ENCODE measurements around the gene UNC5B.
A peak's percentile ranks its signal among the peaks of the same experiment; 100 is the strongest.
"Not testable (repeated sequence)": the region's sequence is repeated elsewhere in the genome, so short reads cannot be mapped to it uniquely, and the experiment has no call there.

The UNC5B gene

DNA sequence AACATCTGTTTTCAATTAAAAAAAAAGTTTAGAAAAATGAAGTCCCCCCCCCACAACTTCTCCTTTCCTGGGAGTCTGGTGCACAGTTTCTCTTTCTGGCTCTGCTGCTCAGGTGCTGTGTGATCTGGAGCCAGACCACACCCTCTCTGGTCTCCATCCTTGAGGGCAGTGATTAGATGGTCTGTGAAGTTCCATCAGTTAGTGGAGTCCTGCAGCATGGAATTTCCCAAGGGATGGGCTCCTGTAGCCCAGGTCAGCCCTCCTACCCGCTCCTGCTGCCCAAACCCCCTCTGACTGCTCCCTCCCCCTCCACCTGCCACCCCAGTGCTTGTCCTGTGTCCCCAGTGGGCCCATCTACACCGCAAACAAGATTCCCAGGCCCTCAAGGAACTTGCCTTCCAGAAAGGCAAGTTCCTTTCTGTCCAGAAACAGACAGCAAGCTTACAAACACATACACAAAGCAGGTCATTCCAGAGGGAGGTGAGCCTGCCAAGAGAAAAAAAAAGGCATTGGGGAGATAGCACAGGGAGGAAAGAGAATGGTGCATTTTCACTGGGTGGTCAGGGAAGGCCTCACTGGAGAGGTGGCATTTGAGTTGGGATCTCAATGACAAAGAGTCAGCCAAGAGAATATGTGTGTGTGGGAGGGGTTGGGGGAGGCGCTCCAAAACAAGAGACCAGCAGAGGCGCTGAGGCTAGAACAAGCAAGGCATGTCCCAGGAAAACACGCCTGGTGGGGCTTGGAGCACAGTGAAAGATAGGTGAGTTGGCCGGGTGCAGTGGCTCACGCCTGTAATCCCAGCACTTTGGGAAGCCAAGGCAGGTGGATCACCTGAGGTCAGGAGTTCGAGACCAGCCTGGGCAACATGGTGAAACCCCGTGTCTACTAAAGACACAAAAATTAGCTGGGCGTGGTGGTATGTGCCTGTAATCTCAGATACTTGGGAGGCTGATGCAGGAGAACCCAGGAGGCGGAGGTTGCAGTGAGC lies 57.2 kb downstream of the UNC5B start:
- no peak for DNase-seq

GRCh38 chr10:71270301-71271220 lies 58.2 kb downstream of the UNC5B start:
- DNase-seq, result peak; percentile 87

DNA sequence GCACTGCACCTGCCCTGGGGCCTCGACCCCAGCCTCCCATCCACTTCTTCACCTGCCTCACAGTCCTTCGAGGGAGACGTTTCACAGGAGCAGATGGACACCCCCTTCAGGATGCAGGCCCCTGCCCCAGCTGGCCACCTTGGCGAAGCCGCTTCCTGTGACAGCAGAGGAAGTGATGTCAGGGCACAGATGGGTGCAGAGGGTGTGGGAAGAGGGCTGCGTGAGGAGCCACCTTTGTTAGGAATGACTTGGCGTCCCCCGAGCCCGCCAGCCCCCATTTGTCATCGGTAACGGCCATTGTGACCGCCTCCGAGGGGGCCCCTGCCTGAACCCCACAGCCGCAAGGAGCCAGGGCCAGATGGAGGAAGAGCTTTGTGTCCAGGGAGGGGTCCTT lies 59.3 kb downstream of the UNC5B start:
- peak; percentile 24 for DNase-seq

- no peak for DNase-seq
These were observed 59.8 kb downstream of the UNC5B start for GRCh38 chr10:71272056-71272771.

DNA sequence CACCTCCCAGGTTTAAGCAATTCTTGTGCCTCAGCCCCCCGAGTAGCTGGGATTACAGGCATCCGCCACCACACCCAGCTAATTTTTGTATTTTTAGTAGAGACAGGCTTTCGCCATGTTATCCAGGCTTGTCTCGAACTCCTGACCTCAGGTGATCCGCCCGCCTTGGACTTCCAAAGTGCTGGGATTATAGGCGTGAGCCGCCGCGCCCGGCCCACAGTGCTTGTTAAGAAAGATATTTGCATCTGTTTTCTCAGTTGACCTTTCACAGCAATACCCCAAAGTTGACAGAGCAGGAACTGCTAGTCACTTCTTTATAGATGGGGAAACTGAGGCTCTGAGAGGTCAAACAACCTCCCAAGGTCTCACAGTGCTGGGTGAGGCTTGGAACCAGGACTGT lies 60.6 kb downstream of the UNC5B start:
- not testable (repeated sequence) for DNase-seq

DNA sequence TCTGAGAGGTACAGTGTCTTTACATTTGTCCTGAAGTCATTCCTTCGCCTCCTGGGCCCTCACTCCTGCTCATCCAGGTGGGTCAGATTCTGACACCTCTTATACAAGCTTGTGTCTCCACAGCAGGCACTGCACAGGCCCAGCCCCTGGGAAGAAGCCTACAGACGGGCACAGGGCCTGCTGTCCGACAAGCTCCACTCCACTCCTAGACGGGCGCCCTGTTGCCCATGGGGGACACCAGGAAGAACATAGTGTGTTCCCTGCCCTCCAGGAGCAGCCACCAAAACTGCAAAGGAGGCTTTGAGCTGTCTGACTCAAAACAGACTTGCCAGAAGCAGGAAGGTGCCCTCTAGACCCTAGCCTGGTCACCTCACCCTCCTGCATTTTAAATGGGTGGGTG lies 61.1 kb downstream of the UNC5B start:
- no peak for DNase-seq

DNA sequence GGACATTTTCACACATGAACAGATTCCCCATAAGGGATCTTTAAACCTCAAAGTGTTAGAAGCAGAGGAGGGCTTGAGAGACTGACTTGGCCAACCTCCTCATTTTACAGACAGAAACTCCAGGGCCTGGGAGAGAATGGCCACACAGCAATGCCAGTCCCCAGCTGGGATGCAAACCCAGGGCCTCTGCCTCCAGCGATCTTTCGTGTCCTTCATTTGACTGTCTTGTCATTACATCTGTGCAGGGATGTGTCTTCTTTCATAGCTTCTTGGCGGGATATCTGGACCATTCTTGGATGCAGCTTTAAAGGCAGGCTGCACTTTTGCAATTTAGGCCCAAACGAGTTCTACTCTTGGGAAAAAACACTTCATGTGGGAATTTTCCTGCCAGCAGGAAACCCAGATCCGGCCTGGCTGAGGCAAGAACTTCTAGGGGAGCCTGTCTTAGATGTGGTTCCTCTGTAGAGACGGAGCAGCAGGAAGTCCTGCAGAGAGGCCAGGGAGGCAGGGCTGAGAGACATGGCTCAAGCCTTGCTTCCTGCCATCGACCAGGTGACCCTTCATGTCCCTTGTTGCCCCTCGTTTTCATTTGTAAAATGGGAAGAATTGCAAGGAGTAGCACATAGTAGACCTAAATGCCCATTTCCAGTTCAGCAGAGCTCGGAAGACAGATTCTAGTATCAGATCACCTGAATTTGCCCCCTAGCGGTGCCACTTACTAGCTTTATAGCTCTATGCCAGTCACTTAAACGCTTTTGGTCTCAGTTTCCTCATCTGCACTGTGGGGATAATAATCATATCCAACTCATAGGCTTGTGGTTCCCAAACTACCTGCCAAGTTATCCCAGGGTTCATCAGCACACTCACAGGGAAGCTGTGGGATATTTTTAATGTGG lies 62.8 kb downstream of the UNC5B start:
- DNase-seq, result no peak

GRCh38 chr10:71276873-71277272 lies 64.5 kb downstream of the UNC5B start:
- no peak for DNase-seq

DNA sequence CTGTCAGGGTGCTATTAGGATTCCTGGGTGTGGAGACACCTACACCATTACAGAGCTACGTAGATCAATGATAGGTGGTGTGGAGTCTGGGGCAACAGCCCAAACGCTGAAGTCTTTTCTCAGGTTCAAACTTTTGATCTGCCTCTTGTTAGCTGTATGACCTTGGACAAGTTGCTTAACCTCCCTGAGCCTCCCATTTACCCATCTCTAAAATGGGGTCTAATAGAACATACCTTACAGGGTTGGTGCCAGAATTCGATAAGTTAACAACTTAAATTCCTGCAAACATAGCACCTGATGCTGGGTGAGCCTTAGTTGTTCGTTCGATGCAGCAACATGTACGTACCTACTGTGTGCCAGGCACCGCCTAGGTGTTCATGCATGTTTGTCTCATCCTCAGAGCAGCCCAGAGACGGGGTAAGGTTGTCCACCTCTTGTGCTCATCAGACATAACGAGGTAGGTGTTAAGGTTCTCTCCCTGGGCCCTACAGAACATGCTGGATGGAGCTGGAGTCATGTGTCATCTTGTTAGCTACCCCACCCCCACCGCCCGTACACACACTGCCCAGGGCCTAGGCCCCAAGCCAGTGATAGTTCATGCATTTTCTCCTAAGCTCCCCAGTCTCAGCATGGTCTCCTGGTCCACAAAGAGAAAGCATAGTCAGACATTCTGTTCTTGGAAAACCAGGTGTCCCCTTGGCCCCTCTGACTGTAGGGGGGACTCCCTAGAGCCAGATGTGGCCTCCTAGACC lies 65.7 kb downstream of the UNC5B start:
- no peak for DNase-seq

DNA sequence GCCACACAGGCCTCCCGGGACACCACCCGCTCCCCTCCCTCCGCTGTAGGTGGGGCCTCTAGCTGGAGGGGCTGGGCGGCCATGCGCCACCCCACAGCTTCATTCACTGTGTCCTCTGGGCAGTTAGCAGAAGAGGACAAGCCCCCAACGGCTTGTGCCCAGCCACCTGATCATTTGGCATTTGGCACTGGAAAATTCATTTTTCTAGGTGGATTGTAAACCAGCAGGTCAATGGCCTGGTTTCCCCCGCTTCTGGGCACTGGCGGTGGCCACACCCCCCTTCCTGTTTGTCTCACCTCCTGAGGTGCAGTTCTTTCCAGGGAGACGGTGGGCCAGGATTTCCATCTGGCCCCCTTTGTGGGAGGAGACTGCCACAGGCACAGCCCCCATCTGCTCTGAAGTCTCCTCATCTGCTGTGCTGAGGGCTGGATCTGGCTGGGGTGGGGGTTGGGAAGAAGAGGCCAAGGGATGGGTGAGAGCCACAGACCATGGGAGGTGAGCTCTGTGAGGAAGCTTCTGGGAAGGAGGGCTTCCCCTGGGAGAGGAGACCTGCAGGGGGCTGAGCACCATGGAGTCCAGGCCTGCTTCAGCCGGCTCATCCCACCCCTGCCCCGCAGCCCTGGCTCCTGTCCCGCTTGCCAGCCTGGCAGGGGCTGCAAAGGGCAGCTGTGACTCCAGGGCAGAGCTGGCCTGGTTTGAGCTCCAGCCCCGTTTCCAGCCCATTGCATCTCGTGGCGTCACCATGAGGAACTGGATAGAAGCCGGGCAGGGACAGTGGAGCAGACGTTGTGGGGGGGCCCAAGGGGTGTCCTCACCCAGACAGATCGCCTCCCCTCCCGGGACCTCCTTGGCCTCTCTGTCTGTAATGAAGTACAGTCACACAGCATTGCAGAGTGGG lies 66.6 kb downstream of the UNC5B start:
- no peak for DNase-seq

- DNase-seq, result no peak
These were observed 67.3 kb downstream of the UNC5B start for GRCh38 chr10:71279590-71280170.

DNA sequence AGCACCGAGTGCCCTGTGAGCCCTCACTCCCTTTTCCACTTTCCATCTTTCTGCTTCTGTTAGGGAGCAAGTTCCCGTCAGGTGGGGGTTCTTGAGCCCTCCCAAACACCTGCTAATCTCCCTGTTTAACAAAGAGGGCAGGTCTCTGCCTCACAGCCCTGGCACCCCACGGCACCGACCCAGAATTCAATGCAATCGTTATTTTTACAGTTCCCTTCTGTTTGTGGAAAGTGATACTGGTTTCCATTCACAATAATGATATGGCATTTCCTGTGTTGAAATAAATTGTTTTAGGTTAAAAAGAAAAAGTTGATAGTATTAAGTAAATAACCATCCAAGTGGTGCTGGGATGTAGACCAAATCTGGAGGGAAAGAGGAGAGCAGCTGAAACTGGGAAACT lies 67.8 kb downstream of the UNC5B start:
- DNase-seq, result no peak

DNA sequence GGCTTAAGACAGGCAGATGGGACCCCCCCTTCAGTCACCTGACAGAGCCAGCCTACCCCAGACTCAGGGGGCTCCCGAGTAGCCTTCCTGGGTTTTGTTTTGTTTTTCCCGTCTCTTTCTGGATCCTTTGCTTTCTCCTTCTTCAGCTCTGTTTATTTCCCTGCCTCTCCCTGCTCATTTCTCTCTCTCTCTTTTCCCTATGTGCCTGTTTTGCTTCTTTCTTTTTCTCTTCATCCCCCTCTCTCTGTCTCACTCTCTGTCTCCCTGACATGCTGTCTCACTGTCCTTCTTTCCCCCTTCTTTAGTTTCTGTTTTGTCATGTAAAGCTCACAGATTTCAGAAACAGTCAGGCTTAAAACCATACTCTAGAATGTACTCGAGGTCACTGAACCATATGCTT lies 68.5 kb downstream of the UNC5B start:
- no peak for DNase-seq

DNA sequence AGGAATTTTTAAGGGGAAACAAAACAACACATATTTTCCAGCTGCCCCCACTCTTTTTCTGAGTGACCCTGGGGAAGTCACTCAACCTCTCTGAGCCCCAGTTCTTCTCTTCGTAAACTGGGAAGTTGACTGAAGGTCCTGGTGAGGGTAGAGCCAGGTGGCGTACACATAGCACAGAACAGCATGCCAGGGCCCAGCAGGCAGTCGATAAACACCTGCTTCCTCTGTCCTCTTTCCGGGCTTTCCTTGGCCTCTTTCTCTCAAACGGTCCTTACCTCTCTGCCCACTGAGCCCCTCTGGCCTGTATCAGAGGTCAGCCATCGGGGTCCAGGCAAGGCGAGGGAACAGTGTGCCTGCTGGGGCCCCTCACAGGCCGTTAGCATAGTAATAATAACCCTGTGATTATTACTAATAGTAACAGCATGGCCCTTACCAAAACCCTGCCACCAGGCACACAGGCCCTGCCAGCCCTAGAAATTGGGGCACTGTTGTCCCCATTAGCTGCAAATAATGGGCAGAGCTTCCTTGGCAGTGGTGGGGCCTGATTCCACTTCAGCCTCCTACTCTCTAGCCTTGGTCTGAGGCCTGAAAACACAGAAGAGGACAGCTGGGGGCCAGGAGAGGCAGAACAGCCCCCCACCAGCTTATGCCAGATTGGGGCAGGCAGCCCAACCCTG lies 69.4 kb downstream of the UNC5B start:
- DNase-seq, result no peak

DNA sequence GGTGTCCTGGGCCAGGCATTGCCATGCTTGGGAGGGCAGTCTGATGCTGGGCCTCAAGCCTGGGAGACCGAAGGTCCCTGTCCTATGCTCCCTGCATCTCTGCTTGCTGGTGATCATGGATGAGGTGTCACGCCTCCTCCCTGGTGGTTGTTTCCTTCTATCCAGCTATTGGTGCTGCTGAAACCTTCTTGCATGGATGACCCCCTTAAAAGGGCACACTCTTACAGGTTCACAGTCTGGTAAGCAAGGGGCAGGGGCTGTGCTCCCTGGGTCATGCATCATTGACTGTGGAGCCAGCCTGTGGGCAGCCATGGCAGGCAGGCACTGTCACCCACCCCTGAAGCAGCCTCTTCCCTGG lies 69.9 kb downstream of the UNC5B start:
- no peak for DNase-seq

- DNase-seq, result no peak
These were observed 71.0 kb downstream of the UNC5B start for GRCh38 chr10:71283410-71283809.

DNA sequence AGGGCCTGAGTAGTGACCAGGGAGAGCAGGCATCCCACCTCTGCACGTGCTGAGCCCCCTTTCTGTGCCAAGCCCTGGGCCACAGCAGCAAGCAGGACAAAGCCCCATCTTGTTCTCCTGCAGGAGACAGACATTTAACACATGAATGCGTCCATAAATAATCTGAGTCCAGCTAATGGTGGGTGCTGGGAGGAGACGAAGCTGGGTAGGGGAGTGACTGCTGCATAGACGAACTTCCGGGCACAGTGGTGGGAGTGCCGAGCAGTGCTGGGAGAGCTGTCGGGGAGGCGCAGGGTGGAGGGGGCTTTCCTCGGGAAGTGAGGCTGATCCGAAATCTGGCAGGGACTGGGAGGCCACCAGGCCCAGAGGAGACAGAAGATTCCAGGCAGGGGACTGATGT lies 71.5 kb downstream of the UNC5B start:
- no peak for DNase-seq

- no peak for DNase-seq
These were observed 72.3 kb downstream of the UNC5B start for GRCh38 chr10:71284544-71285179.

GRCh38 chr10:71285180-71285545 lies 72.8 kb downstream of the UNC5B start:
- peak; percentile 59 for DNase-seq

All from hematopoietic multipotent progenitor cell treated with erythropoietin and hydrocortisone succinate and interleukin-3 and kit ligand, for 4 days (in vitro differentiated cells).